ENCODE data around the gene RPL38. TPM values are rescaled to one million over a fixed set of nuclear protein-coding genes. Genes with fewer than 3 reads are reported as not detected.

The RPL38 gene
- total and polyA plus RNA-seq, 2 experiments from 2014 or later: 286 to 5,312 TPM

GRCh38 chr17:74160656-74161502 lies 42.6 kb upstream of the RPL38 start:
- no peaks in the 10 kb centered on the region for H3K36me3 Mint-ChIP-seq (ENCODE audit: low read depth)
- no peaks in the 10 kb centered on the region; the same call in 1 of the 2 replicates for H3K9me2 ChIP-seq (ENCODE audit: insufficient read depth)
- H3K79me2 ChIP-seq (replicated peaks; ENCODE audit: insufficient read depth): no peaks in the 10 kb centered on the region
- TF ChIP-seq CREB1 (CRISPR knock-in tag; IDR thresholded peaks at IDR 0.05; ENCODE audit: low read depth): no peak
- TF ChIP-seq NANOG (IDR thresholded peaks at IDR 0.05; ENCODE audit: borderline replicate concordance): no peak
- TF ChIP-seq EZH2phosphoT487 (IDR thresholded peaks at IDR 0.05; ENCODE audit: unreplicated experiment): no peak
- no peak for TF ChIP-seq EZH2 (IDR thresholded peaks at IDR 0.05; ENCODE audit: low read depth, unreplicated experiment)
- no peak for TF ChIP-seq POLR2AphosphoS5 (IDR thresholded peaks at IDR 0.05; ENCODE audit: low read depth)
- TF ChIP-seq ETS1 (IDR thresholded peaks at IDR 0.05): no peak
- TF ChIP-seq CTCF (conservative IDR thresholded peaks at IDR 0.05; ENCODE audit: low read depth in 2 of 2): no peak
- TF ChIP-seq JUNB (IDR thresholded peaks at IDR 0.05; ENCODE audit: unreplicated experiment): no peak
- TF ChIP-seq STAT1 (IDR thresholded peaks at IDR 0.05; ENCODE audit: unreplicated experiment): no peak
- no peak for TF ChIP-seq ZNF331 (CRISPR knock-in tag; IDR thresholded peaks at IDR 0.05; ENCODE audit: low read depth)
- H2AFZ ChIP-seq: no peak overlapping the region
- no peak overlapping the region for H3K4me2 ChIP-seq
- peaks cover 4% of the 10 kb centered on the region; the same call in 1 of the 3 replicates for H3K4me1 Mint-ChIP-seq
- no peaks in the 10 kb centered on the region for H3K36me3 ChIP-seq (ENCODE audit: insufficient read depth)
- H3F3A ChIP-seq (replicated peaks; ENCODE audit: low read depth): no peaks in the 10 kb centered on the region
- 0 out of 2 replicates have a peak, but pooled peaks cover 3% of the 10 kb centered on the region for H3K4me1 ChIP-seq (ENCODE audit: insufficient read depth)
- no peak overlapping the region for H3K27ac Mint-ChIP-seq
- peaks cover 2% of the 10 kb centered on the region for H3K27me3 Mint-ChIP-seq (ENCODE audit: insufficient read depth, low read depth, poor library complexity)
- H3K9me3 Mint-ChIP-seq: peaks cover 2% of the 10 kb centered on the region; the same call in 1 of the 3 replicates
- no peak overlapping the region for H3K4me3 Mint-ChIP-seq
- no peak overlapping the region for H3K27ac ChIP-seq (ENCODE audit: low read depth)
- DNase-seq (ENCODE audit: low spot score): no peak
- H4K20me1 ChIP-seq (replicated peaks; ENCODE audit: insufficient read depth): no peaks in the 10 kb centered on the region
- H3K4me3 ChIP-seq: no peak overlapping the region
- no peaks in the 10 kb centered on the region for H3K27me3 ChIP-seq (ENCODE audit: insufficient read depth)
- ATAC-seq: no peak

- 0 out of 2 replicates have a peak, but pooled peaks cover 3% of the 10 kb centered on the region for H3K4me1 ChIP-seq (ENCODE audit: insufficient read depth)
- peaks cover 2% of the 10 kb centered on the region for H3K27me3 Mint-ChIP-seq (ENCODE audit: insufficient read depth, low read depth, poor library complexity)
- no peaks in the 10 kb centered on the region for H4K20me1 ChIP-seq (replicated peaks; ENCODE audit: insufficient read depth)
- no peaks in the 10 kb centered on the region for H3K36me3 ChIP-seq (ENCODE audit: insufficient read depth)
- H3K9me2 ChIP-seq (ENCODE audit: insufficient read depth): no peaks in the 10 kb centered on the region; the same call in 1 of the 2 replicates
- ATAC-seq (no peak), DNase-seq (ENCODE audit: low spot score) (no peak)
- no peak overlapping the region for H3K4me2 ChIP-seq
- peaks cover 4% of the 10 kb centered on the region; the same call in 1 of the 3 replicates for H3K4me1 Mint-ChIP-seq
- no peak overlapping the region for H2AFZ ChIP-seq
- no peaks in the 10 kb centered on the region for H3K79me2 ChIP-seq (replicated peaks; ENCODE audit: insufficient read depth)
- no peak overlapping the region for H3K27ac ChIP-seq (ENCODE audit: low read depth)
- H3K27me3 ChIP-seq (ENCODE audit: insufficient read depth): no peaks in the 10 kb centered on the region
- no peak overlapping the region for H3K4me3 ChIP-seq
- no peaks in the 10 kb centered on the region for H3F3A ChIP-seq (replicated peaks; ENCODE audit: low read depth)
- H3K36me3 Mint-ChIP-seq (ENCODE audit: low read depth): no peaks in the 10 kb centered on the region
- no peak overlapping the region for H3K4me3 Mint-ChIP-seq
- peaks cover 2% of the 10 kb centered on the region; the same call in 1 of the 3 replicates for H3K9me3 Mint-ChIP-seq
- no peak overlapping the region for H3K27ac Mint-ChIP-seq
- TF ChIP-seq EZH2 (IDR thresholded peaks at IDR 0.05; ENCODE audit: low read depth, unreplicated experiment): no peak
- no peak for TF ChIP-seq JUNB (IDR thresholded peaks at IDR 0.05; ENCODE audit: unreplicated experiment)
- no peak for TF ChIP-seq ZNF462 (CRISPR knock-in tag; IDR thresholded peaks at IDR 0.05)
- no peak for TF ChIP-seq POLR2AphosphoS5 (IDR thresholded peaks at IDR 0.05; ENCODE audit: low read depth)
- no peak for TF ChIP-seq EZH2phosphoT487 (IDR thresholded peaks at IDR 0.05; ENCODE audit: unreplicated experiment)
- TF ChIP-seq NANOG (IDR thresholded peaks at IDR 0.05; ENCODE audit: borderline replicate concordance): no peak
- no peak for TF ChIP-seq ZNF114 (CRISPR knock-in tag; IDR thresholded peaks at IDR 0.05)
These were observed 42.0 kb upstream of the RPL38 start for GRCh38 chr17:74161503-74161875.

Measured in GM23338 (cell line).